Peyer's patch (tissue), 4 donors: ENCODE measurements around the gene FAM237A. TPM values are rescaled to one million over a fixed set of nuclear protein-coding genes. Genes with fewer than 3 reads are reported as not detected.

Source experiments
- DNase-seq, 3 donors: peaks; one replicate each; pipeline ENCODE4 v3.0.0-alpha.2; 2017 to 2019
- H3K27ac ChIP-seq, 4 donors: fragments of 200-600 bp; sonication (generic); one replicate each; pipeline ENCODE4 v1.5.1; 2016 to 2019
- H3K27me3 ChIP-seq, 2 donors: fragments of 200-600 bp; sonication (generic); one replicate each; pipeline ENCODE4 v1.5.1; 2019
- H3K36me3 ChIP-seq, 3 donors: fragments of 200-600 bp; sonication (generic); one replicate each; pipeline ENCODE4 v1.5.1; 2016 to 2019
- H3K4me1 ChIP-seq, 4 donors: fragments of 200-600 bp; sonication (generic); one replicate each; pipeline ENCODE4 v1.5.1; 2016 to 2019
- H3K4me3 ChIP-seq, 4 donors: fragments of 200-600 bp; sonication (generic); 1 replicate in 3 of 4; 2 replicates in 1 of 4; pipeline ENCODE4 v1.5.1; 2016 to 2019; ENCODE audit warnings: mild to moderate bottlenecking in 1 of 4
- H3K9me3 ChIP-seq, 4 donors: fragments of 200-600 bp; sonication (generic); one replicate each; pipeline ENCODE4 v1.5.1; 2016 to 2019; ENCODE audit warnings: mild to moderate bottlenecking in 1 of 4
- POLR2A ChIP-seq, 2 donors: fragments of 450-650 bp; IDR thresholded peaks; one replicate each; pipeline ENCODE4 v1.5.1; 2017; ENCODE audit warnings: antibody characterized with exemption in 2 of 2, mild to moderate bottlenecking in 2 of 2, moderate library complexity in 2 of 2
- total RNA-seq, 4 donors: library from RNA; depleted of rRNA; stranded (reverse); fragments of >200 nt; gene quantifications; one replicate each; pipeline ENCODE4 v1.1.0, GENCODE V29; 2016
- TF ChIP-seq, protein P1 (sequence below), 6 experiments: fragments of 450-650 bp in 4 of 6; fragments of 200-600 bp in 2 of 6; sonication (generic) in 1 of 6; IDR thresholded peaks; one replicate each; pipeline ENCODE4 v1.5.1; 2017 to 2019; ENCODE audit warnings: antibody characterized with exemption in 6 of 6, mild to moderate bottlenecking in 3 of 6, moderate library complexity in 1 of 6

FAM237A gene
- total RNA-seq, 4 donors from 2014 or later = not detected

DNA sequence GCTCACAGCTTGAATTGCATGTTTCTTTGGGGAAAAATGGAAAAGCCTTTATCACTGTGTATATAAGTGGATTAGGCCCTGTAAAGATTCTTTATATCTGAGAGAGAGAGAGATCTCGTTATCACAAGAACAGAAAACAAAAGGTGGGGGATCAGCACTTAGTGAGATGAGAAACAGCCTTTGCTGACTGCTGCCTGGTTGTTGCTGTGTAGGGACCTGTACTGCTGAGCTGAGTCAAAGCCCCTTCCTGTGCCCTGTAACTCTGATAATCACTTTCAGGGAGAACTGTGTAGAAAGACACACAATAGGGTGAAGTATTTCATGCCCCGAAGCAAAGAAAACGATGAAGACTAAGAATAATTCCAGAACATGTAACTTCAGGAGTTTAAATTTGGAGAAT, 30.6 kb upstream of the FAM237A start:
- no peak overlapping the region for H3K27ac ChIP-seq
- no peaks in the 10 kb centered on the region for H3K36me3 ChIP-seq
- H3K4me1 ChIP-seq = no peaks in the 10 kb centered on the region
- no peak overlapping the region for H3K4me3 ChIP-seq
- no peak for DNase-seq
- no peaks in the 10 kb centered on the region for H3K27me3 ChIP-seq
- TF ChIP-seq, protein P1, sequence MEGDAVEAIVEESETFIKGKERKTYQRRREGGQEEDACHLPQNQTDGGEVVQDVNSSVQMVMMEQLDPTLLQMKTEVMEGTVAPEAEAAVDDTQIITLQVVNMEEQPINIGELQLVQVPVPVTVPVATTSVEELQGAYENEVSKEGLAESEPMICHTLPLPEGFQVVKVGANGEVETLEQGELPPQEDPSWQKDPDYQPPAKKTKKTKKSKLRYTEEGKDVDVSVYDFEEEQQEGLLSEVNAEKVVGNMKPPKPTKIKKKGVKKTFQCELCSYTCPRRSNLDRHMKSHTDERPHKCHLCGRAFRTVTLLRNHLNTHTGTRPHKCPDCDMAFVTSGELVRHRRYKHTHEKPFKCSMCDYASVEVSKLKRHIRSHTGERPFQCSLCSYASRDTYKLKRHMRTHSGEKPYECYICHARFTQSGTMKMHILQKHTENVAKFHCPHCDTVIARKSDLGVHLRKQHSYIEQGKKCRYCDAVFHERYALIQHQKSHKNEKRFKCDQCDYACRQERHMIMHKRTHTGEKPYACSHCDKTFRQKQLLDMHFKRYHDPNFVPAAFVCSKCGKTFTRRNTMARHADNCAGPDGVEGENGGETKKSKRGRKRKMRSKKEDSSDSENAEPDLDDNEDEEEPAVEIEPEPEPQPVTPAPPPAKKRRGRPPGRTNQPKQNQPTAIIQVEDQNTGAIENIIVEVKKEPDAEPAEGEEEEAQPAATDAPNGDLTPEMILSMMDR (IDR thresholded peaks at IDR 0.05) = no peak
- TF ChIP-seq POLR2A (IDR thresholded peaks at IDR 0.05) = no peak
- H3K9me3 ChIP-seq = no peaks in the 10 kb centered on the region

DNA sequence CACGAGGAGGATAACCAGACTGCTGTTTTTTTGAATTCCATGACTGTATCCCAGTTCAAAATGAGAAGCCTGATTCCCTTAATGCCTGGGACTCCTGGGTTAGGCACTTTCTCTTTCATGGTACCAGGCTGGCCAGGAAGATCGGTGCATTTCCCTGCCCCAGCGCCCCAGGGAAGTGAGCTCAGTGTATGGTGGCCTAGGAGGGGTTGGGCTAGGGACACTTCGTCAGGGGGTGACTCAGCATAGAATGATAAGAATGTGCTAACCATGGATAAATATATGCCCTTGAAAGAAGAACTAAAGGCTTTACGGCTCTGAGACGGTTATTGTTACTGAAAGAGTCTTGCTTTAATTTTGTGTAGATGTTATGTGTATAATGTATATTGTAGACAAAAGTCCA, 27.5 kb upstream of the FAM237A start:
- H3K27me3 ChIP-seq = no peaks in the 10 kb centered on the region
- H3K4me1 ChIP-seq = no peaks in the 10 kb centered on the region
- H3K36me3 ChIP-seq = no peaks in the 10 kb centered on the region
- TF ChIP-seq, protein P1 (IDR thresholded peaks at IDR 0.05) = no peak
- no peak for TF ChIP-seq POLR2A (IDR thresholded peaks at IDR 0.05)
- no peak overlapping the region for H3K27ac ChIP-seq
- H3K9me3 ChIP-seq = no peaks in the 10 kb centered on the region
- H3K4me3 ChIP-seq = no peak overlapping the region
- DNase-seq = no peak

DNA sequence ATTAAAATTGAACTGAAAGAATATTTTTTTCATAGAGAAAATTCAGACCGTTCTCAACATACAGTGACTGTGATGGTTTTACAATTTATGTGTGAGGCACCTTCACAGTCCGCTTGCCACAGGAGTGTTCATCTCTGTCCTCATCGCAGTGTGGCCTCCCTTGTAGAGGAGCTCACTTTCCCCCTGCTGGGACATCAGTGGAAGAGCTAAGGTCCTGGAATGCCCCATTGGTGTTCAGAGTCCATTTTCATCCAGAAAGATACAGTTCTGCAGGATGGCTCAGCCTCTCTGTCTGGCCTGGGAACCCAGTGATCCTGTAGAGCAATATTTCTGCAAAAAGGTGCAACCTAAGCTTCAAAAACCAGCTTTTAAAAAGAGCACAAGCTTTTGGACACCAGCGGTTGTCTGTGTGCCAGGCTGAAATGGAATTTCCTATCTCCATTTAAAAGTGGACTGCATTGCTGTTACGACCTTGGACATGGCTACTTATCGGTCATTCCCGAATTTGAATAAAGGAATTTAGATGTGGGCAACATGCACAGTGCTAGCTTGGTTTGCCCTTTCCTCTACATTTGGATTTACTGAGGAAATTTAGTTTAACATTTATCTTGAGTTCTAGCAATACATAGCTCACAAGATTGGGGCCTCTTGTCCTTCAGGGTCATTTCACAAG, 26.7 kb upstream of the FAM237A start:
- Histone ChIP-seq H3K4me3 (no peak overlapping the region), H3K4me1 (no peaks in the 10 kb centered on the region), H3K27me3 (no peaks in the 10 kb centered on the region), H3K36me3 (no peaks in the 10 kb centered on the region), H3K27ac (no peak overlapping the region), H3K9me3 (no peaks in the 10 kb centered on the region)
- TF ChIP-seq POLR2A (IDR thresholded peaks at IDR 0.05) = no peak
- TF ChIP-seq, protein P1 (IDR thresholded peaks at IDR 0.05) = no peak
- DNase-seq = no peak

DNA sequence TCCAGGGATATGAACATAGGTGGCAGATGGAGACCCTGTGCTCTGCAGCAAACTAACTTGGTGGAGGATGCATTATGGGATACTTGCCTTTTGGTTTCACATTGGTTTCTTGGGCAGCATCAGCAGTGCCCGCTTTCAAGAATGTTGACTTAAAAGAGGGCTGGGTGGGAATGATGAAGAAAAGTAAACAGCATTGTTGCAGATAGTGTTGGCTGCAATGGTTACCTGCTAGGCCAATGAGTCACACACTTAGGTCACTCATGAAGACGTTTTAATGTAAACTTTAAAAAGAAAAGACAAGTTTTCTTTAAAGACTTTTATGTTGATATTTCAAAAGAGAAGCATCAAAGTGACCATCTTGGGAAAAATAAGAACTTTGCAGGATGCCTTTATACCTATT, 26.1 kb upstream of the FAM237A start:
- H3K4me3 ChIP-seq = no peak overlapping the region
- H3K9me3 ChIP-seq = no peaks in the 10 kb centered on the region
- H3K27ac ChIP-seq = no peak overlapping the region
- H3K36me3 ChIP-seq = no peaks in the 10 kb centered on the region
- TF ChIP-seq, protein P1 (IDR thresholded peaks at IDR 0.05) = no peak
- no peak for TF ChIP-seq POLR2A (IDR thresholded peaks at IDR 0.05)
- DNase-seq = no peak
- H3K4me1 ChIP-seq = no peaks in the 10 kb centered on the region
- H3K27me3 ChIP-seq = no peaks in the 10 kb centered on the region

DNA sequence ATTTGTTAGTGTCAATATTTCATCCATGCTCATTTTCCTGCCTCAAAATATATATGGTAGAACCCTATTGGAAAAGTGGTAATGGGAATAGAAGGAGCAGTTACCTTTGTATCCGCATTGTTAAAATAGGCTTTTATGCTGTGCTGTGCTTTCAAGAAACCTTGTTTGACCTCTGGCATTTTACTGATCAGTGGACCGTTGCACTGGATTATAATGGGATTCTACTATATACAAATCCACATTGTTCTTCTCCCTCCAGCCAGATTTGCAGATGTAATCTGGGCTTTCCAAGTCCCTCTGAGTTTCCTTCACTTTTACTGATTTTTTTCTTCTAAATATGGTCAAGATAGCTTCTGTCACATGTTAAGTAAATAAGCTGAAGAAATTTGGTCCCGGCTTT, 23.3 kb upstream of the FAM237A start:
- H3K4me1 ChIP-seq = no peaks in the 10 kb centered on the region
- H3K27ac ChIP-seq = no peak overlapping the region
- H3K27me3 ChIP-seq = no peaks in the 10 kb centered on the region
- no peak overlapping the region for H3K4me3 ChIP-seq
- no peaks in the 10 kb centered on the region for H3K36me3 ChIP-seq
- no peaks in the 10 kb centered on the region for H3K9me3 ChIP-seq
- TF ChIP-seq POLR2A (IDR thresholded peaks at IDR 0.05) = no peak
- TF ChIP-seq, protein P1 (IDR thresholded peaks at IDR 0.05) = no peak
- DNase-seq = no peak

DNA sequence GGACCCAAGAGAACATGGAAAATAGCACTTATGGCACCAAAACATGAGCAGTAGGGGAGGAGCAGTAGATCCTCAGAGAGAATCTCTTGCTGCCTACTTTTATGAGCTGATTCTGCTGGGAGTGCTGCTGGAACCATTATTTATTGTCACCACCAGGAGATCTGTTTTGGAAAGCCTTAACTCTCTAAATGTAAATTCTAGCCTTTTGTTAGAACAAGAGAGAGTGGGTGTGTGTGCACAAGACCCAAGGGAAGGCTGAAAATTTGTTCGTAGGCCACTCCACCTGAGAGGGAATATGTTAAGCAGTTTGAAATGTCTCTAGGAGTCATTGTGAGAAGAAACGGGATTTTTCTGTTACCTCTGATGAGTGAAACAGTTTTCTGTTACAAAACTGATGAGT, 16.2 kb upstream of the FAM237A start:
- TF ChIP-seq POLR2A (IDR thresholded peaks at IDR 0.05) = no peak
- TF ChIP-seq, protein P1 (IDR thresholded peaks at IDR 0.05) = no peak
- Histone ChIP-seq H3K4me3 (no peak overlapping the region), H3K36me3 (no peaks in the 10 kb centered on the region), H3K9me3 (no peaks in the 10 kb centered on the region), H3K4me1 (no peaks in the 10 kb centered on the region), H3K27me3 (no peaks in the 10 kb centered on the region), H3K27ac (no peak overlapping the region)
- no peak for DNase-seq
